ENCODE measurements around the gene TMCC3. TPM values are rescaled to one million over a fixed set of nuclear protein-coding genes. Genes with fewer than 3 reads are reported as not detected.
"Not testable (repeated sequence)": the region's sequence is repeated elsewhere in the genome, so short reads cannot be mapped to it uniquely, and the experiment has no call there.

Gene TMCC3
- total and polyA plus RNA-seq, 7 donors, result 10.6 to 61.6 (median 21.2) TPM

- no peak overlapping the region for H3K27ac ChIP-seq
- H3K9me3 ChIP-seq, result no peaks in the 10 kb centered on the region
- TF ChIP-seq, protein P1, sequence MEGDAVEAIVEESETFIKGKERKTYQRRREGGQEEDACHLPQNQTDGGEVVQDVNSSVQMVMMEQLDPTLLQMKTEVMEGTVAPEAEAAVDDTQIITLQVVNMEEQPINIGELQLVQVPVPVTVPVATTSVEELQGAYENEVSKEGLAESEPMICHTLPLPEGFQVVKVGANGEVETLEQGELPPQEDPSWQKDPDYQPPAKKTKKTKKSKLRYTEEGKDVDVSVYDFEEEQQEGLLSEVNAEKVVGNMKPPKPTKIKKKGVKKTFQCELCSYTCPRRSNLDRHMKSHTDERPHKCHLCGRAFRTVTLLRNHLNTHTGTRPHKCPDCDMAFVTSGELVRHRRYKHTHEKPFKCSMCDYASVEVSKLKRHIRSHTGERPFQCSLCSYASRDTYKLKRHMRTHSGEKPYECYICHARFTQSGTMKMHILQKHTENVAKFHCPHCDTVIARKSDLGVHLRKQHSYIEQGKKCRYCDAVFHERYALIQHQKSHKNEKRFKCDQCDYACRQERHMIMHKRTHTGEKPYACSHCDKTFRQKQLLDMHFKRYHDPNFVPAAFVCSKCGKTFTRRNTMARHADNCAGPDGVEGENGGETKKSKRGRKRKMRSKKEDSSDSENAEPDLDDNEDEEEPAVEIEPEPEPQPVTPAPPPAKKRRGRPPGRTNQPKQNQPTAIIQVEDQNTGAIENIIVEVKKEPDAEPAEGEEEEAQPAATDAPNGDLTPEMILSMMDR (IDR thresholded peaks at IDR 0.05), result no peak
- 97 to 98% (median 98%) methylated on average over 11 of the region's 11 CpGs for WGBS, 3 donors
- no peak for DNase-seq
- H3K36me3 ChIP-seq (ENCODE audit: insufficient read depth in 1 of 2, low read depth in 1 of 2), result no peaks in the 10 kb centered on the region
- H3K27me3 ChIP-seq (ENCODE audit: insufficient read depth in 3 of 3, low read length in 2 of 3), result no peaks in the 10 kb centered on the region
- intact Hi-C loops (cut with DNase I), result loop anchor here in 1 of 2 donors (5.0 kb wide), 1 partner anchor 37 kb away; no protein-coding TSS in a partner anchor
- no peak overlapping the region for H3K4me3 ChIP-seq
- H3K4me1 ChIP-seq, result peaks cover 3% of the 10 kb centered on the region
- no peak for ATAC-seq
These were observed 44.4 kb upstream of the TMCC3 start for GRCh38 chr12:94694732-94695131.

DNA sequence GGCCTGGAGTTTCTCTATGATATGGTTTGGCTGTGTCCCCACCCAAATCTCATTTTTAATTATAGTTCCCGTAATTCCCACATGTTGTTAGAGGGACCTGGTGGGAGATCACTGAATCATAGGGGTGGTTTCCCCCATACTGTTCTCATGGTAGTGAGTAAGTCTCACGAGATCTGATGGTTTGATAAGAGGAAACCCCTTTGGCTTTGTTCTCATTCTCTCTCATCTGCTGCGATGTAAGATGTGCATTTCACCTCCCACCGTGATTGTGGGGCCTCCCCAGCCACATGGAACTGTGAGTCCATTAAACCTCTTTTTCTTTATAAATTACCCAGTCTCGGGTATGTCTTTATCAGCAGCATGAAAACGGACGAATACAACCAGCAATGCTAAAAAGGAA lies 42.5 kb upstream of the TMCC3 start:
- H3K27me3 ChIP-seq (ENCODE audit: insufficient read depth in 3 of 3, low read length in 2 of 3); H3K27ac ChIP-seq; H3K36me3 ChIP-seq (ENCODE audit: insufficient read depth in 1 of 2, low read depth in 1 of 2); H3K9me3 ChIP-seq; ATAC-seq; H3K4me3 ChIP-seq; H3K4me1 ChIP-seq; intact Hi-C loops (cut with DNase I); DNase-seq: not testable (repeated sequence)
- 94 to 98% (median 94%) methylated on average over 7 of the region's 7 CpGs for WGBS, 3 donors

- DNase-seq (no peak), ATAC-seq (peak in 3 of 4 donors; percentile 37 to 60 (median 42))
- no peaks in the 10 kb centered on the region for H3K9me3 ChIP-seq
- no peaks in the 10 kb centered on the region for H3K36me3 ChIP-seq (ENCODE audit: insufficient read depth in 1 of 2, low read depth in 1 of 2)
- peaks cover 7% of the 10 kb centered on the region for H3K4me1 ChIP-seq
- TF ChIP-seq, protein P1 (IDR thresholded peaks at IDR 0.05), result no peak
- WGBS, 3 donors, result 26 to 42% (median 28%) methylated on average over 5 of the region's 5 CpGs
- peak overlapping the region; percentile 29 for H3K4me3 ChIP-seq
- H3K27me3 ChIP-seq (ENCODE audit: insufficient read depth in 3 of 3, low read length in 2 of 3), result no peaks in the 10 kb centered on the region
- intact Hi-C loops (cut with DNase I), result no loop called here
- H3K27ac ChIP-seq, result no peak overlapping the region
These were observed 39.9 kb upstream of the TMCC3 start for GRCh38 chr12:94690198-94690771.

GRCh38 chr12:94689646-94690036 lies 39.3 kb upstream of the TMCC3 start:
- Histone ChIP-seq H3K36me3 (ENCODE audit: insufficient read depth in 1 of 2, low read depth in 1 of 2) (no peaks in the 10 kb centered on the region), H3K9me3 (no peaks in the 10 kb centered on the region), H3K4me1 (peaks cover 7% of the 10 kb centered on the region), H3K4me3 (peak overlapping the region; percentile 29), H3K27me3 (ENCODE audit: insufficient read depth in 3 of 3, low read length in 2 of 3) (no peaks in the 10 kb centered on the region), H3K27ac (no peak overlapping the region)
- ATAC-seq (peak in 1 of 4 donors; percentile 14), DNase-seq (peak in 1 of 2 donors; percentile 25)
- TF ChIP-seq, protein P1 (IDR thresholded peaks at IDR 0.05), result no peak
- intact Hi-C loops (cut with DNase I), result no loop called here
- WGBS, 3 donors, result 36 to 57% (median 54%) methylated on average over 9 of the region's 9 CpGs

GRCh38 chr12:94689002-94689645 lies 38.8 kb upstream of the TMCC3 start:
- Histone ChIP-seq H3K27me3 (ENCODE audit: insufficient read depth in 3 of 3, low read length in 2 of 3) (no peaks in the 10 kb centered on the region), H3K36me3 (ENCODE audit: insufficient read depth in 1 of 2, low read depth in 1 of 2) (no peaks in the 10 kb centered on the region), H3K4me3 (peak overlapping the region; percentile 29), H3K4me1 (peaks cover 7% of the 10 kb centered on the region), H3K27ac (no peak overlapping the region), H3K9me3 (no peaks in the 10 kb centered on the region)
- ATAC-seq (peak in 1 of 4 donors; percentile 44), DNase-seq (no peak)
- intact Hi-C loops (cut with DNase I), result no loop called here
- TF ChIP-seq, protein P1 (IDR thresholded peaks at IDR 0.05), result no peak
- WGBS, 3 donors, result 50 to 70% (median 57%) methylated on average over 7 of the region's 7 CpGs
